Stimulated activated naive CD8-positive, alpha-beta T cell treated with anti-CD3 and anti-CD28 coated beads, Interleukin-15, Interleukin-2, amounts not matched to agents 100 U/mL and 50 U/mL, for 24 hours (primary cell): ENCODE data around the gene IGFALS.

ENCODE experiments used
- ATAC-seq: fragments of 150-1000 bp; cut with Tn5 transposase; one replicate; pipeline ENCODE4 v1.10.0; 2021
- DNase-seq: peaks from one replicate; pipeline ENCODE4 v3.0.0; 2021

Gene IGFALS

DNA sequence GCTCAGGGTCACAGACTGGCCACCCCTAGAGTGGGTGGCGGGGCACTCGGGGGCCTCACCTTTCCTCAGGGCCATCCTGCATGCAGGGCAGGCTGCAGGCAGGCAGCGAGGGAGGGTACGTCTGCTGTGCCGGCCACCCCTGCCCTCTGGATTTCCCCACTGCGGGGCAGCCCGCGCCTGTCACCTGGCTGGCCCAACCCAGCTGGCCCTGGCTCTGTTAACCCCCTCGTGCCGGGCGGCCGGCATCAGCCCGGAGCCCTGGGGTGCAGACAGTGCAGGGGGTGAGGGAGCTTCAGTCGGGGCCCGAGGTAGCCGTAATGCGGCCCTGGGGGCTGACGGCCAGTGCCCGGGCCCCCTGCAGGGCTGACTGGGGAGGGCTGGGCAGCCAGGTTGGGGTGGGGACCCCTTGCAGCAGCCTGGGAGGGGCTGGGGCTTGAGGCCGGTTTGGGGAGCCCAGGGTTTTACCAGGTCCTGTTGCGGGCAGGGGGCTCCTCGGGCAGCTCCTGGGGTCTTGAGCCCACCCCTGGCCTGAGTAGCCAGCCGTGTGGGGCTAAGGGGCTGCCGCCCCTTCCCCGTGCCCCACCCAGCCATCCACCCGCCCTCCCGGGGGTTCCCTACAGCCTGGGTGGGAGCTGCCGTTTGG, at the start of gene IGFALS:
TSS of gene IGFALS (minus strand) at position 128 of the 643 bp plus-strand sequence. CDS start at position 75, 53 bp downstream.
- ATAC-seq: no peak
- no peak for DNase-seq

- DNase-seq (no peak), ATAC-seq (no peak)
Observed at GRCh38 chr16:1839554-1839953, 46.0 kb upstream of the IGFALS start.

DNA sequence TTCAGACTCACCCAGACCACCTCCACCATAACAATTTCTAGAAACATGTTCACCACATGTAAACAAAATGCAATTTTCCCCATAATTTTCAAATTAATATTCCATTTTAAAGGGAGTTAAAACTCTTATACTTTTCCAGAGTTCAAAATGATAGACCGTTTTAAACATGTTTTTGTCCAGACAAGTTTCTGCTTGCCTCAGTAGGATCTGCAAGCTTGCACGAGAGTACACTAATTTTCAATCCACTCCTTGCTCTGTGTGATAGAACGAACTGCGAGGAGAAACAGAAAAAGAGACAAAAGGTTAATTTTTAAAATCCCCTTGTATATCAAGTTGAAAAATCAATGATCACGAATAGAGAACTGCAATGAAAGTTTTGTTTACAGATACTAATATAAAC, 40.6 kb upstream of the IGFALS start:
- DNase-seq (no peak), ATAC-seq (no peak)

GRCh38 chr16:1832838-1833454, 39.4 kb upstream of the IGFALS start:
- DNase-seq: no peak
- no peak for ATAC-seq

- no peak for ATAC-seq
- DNase-seq: no peak
Observed at GRCh38 chr16:1831186-1832075, 37.9 kb upstream of the IGFALS start.

DNA sequence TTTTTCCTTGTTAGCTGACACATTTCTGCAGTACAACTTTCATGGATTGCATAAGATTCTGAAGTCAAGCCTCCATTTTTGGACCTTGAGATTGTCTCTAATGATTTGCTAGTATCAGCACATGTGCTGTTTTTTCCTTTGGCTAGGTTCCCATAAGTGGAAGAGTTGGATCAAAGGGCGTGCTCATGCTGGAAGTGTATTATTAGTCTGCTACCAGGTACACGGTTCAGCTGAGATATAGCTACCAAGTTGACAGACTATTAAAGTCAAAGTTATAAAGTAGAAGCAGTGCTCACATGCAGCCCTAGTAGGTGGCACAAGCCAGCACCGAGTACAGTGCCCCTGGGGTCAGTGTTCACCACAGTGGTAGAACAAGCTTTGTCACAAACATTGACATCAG, 36.7 kb upstream of the IGFALS start:
- ATAC-seq: no peak

GRCh38 chr16:1828645-1829410, 35.3 kb upstream of the IGFALS start:
- DNase-seq (no peak), ATAC-seq (no peak)

More for the DNA sequence above, 36.7 kb upstream of the IGFALS start:
- DNase-seq: no peak

GRCh38 chr16:1826691-1827573, 33.4 kb upstream of the IGFALS start, which contains the start of the genes FAHD1 and HAGH:
FAHD1 (plus strand) TSS chr16:1827206; CDS start chr16:1827239, 33 bp downstream.
HAGH (minus strand) TSS chr16:1826825; CDS start chr16:1826787, 38 bp downstream.
- peak; percentile 91 for DNase-seq
- ATAC-seq: peak; percentile 88

GRCh38 chr16:1825864-1826690, 32.6 kb upstream of the IGFALS start:
- peak; percentile 62 for DNase-seq

DNA sequence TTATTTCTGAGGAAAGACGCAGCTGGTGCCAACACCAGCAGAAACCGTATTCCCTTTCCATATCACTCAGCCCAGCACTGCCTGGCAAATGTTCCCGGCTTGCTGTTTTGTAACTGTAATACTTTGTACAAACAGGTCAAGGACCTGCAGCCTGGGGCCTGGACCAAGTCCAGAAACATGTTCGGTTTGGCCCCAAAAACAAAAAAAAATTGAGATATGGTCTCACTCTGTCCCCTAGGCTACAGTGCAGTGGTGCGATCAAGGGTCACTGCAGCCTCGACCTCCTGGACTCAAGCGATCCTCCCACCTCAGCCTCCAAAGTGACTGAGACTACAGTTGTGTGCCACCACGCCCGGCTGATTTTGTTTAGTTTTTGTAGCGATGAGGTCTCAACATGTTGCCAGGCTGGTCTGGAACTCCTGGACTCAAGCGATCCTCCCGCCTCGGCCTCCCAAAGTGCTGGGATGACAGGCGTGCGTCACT, 31.9 kb upstream of the IGFALS start:
- no peak for DNase-seq
- ATAC-seq: no peak

More at GRCh38 chr16:1825864-1826690, 32.6 kb upstream of the IGFALS start:
- ATAC-seq: peak; percentile 77

GRCh38 chr16:1823821-1824220, 30.3 kb upstream of the IGFALS start:
- DNase-seq (peak; percentile 28), ATAC-seq (no peak)

DNA sequence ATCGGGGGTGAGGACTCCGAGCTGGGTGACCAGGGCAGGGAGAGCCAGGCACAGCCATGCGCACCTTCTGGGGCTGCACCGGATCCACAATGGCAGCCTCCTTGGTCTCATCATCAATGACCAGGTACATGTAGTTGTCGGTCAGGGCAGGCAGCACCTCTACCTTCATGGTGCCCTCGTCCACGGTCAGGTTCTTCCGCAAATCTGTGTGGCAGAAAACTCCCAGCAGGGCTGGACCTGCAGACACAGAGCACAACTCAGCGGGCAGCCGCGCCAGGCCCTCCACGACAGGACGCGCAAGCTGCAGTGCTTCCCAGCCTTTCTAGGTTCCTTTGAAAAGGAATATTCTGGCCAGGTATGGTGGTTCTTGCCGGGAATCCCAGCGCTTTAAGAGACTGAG, 29.3 kb upstream of the IGFALS start:
- DNase-seq: no peak
- ATAC-seq: no peak

DNA sequence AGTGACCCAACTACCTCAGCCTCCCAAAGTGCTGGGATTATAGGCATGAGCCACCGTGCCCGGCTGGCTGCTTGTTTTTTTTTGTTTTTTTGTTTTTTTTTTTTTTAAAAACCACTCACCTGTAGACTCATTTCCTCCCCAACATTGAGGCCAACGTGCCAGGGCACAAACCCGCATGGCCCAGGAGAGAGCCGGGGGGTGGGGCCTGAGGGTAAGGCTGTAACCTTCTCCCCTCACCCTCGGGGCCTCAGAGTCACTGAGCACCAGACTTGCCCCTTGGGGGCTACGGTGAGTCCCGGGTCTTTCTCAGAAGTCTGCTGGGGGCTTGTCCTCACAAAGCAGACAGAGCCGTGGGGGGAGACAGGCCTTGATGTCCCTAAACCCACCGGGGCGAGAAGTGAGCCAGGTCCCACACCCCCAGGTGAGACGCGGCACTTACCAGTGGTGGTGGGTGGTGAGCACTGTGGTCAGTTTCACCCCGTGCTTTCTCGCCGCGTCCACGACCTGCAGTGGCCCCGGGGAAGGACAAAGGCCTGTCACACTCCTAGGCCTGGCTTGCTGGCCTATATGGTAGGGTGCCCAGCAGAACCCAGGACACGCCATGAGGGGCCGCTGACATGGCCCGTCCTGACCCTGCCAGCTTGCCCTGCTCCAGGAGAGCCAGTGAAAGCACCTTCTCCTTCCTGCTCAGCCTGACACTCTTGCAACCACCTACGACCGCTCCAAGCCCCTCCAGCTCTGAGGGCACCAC, 28.5 kb upstream of the IGFALS start:
- DNase-seq: no peak
- ATAC-seq: no peak

DNA sequence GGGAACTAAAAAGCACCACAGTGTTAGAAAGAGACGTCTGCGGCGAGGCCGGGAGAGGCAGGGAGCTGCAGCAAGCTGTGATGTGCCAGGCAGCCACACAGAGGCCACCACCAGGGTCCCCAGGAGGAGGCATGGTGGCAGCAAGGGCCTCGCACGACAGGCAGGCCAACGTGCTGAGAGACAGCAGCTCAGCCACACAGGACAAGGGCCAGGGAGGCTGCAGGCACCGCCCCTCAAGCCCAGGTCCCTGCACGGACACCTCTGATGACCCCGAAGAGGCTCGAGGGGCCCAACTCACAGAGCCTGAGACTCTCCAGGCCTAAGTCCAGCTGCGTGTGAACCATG, 27.4 kb upstream of the IGFALS start:
- DNase-seq (no peak), ATAC-seq (no peak)

GRCh38 chr16:1820096-1820945, 26.8 kb upstream of the IGFALS start:
- ATAC-seq (no peak), DNase-seq (no peak)

DNA sequence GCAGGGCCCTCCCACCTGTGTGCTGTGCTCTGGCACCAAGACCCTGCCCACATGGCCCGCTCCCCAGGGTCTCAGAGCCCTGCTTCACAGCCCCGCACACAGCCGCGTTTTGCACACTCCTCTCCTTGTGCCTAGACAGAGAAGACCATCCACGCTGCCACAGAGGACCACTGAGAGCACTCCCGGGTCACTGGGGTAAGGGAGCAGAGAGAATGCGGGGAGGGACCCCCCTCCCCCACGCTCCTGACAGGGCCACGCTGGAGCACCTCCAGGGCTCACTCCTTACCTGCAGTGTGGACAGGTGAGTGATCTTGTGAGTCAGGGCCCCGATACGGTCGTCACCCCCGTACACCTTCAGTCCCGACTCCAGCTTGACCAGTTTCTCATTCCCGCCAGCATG, 26.1 kb upstream of the IGFALS start:
- DNase-seq: no peak
- ATAC-seq: no peak

GRCh38 chr16:1818873-1819525, 25.5 kb upstream of the IGFALS start:
- DNase-seq: no peak
- ATAC-seq: no peak
